Measurements from ENCODE around the gene RAB11B.
"Not testable (repeated sequence)": the region's sequence is repeated elsewhere in the genome, so short reads cannot be mapped to it uniquely, and the experiment has no call there.

Gene RAB11B

DNA sequence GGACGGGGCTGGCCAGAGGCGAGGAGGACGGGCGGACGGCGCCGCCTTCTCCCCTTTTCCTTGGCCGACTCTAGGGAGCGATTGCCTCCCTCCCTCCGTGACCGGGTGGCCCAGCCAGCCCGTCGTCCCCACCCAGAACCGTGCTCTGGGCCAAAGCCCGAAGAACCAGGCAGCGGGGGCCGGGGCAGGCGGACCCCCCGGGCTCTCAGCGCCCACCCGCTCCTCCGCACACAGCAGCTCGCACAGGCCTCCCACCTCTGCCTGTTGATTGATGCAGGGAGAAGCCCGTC, 13.6 kb downstream of the RAB11B start:
- no peaks in the 10 kb centered on the region for H3K27me3 ChIP-seq (ENCODE audit: control insufficient read depth, insufficient read depth, low read length)
- no peak overlapping the region for H3K9ac ChIP-seq (ENCODE audit: low read length)
- peak overlapping the region; percentile 21 for H3K4me3 ChIP-seq (ENCODE audit: low read length)
- H3K4me1 ChIP-seq (ENCODE audit: control insufficient read depth, insufficient read depth, low read length): no peaks in the 10 kb centered on the region
- peaks cover 19% of the 10 kb centered on the region for H3K36me3 ChIP-seq (ENCODE audit: control insufficient read depth, insufficient read depth, low read length)
- no peak overlapping the region for H3K27ac ChIP-seq (ENCODE audit: low read depth, low read length)

DNA sequence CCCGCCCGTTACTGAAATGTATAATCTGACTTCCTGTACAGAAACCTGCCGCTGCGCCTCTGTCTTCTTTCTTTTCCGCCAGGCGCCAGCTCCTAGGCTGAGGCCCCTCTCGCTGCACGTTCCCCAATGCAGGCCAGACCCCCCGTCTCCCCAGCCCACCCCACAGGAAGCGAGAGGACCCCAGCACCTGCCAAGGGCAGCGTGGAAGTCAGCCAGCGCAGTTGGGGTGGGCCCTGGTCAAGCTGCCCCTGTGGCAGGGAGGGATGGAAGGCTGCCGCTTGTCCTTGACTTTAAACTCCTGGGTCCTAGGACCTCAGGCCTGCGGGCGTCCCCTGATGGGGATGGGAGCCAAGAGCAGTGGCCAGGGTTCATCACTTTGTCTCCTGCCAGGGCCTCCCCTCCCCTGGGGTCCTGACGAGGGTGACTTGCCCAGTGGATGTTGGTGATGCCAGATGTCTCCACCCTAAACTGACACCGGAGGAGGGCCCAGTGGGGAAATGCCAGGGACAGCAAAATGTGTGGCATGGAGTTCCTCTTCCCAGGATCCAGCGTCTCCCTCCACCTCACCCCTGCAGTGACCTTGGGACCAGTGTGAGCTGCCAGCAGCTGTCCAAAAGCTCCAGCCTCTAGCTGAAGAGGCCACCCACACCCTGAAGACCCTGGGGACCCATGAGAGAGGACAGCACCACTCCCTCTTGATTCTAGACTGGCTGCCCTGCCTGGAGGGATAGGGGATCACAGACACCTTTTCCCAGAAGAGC, 14.4 kb downstream of the RAB11B start:
- Histone ChIP-seq H3K4me3 (ENCODE audit: low read length) (no peak overlapping the region), H3K36me3 (ENCODE audit: control insufficient read depth, insufficient read depth, low read length) (peaks cover 17% of the 10 kb centered on the region), H3K9ac (ENCODE audit: low read length) (no peak overlapping the region), H3K27me3 (ENCODE audit: control insufficient read depth, insufficient read depth, low read length) (no peaks in the 10 kb centered on the region), H3K4me1 (ENCODE audit: control insufficient read depth, insufficient read depth, low read length) (no peaks in the 10 kb centered on the region), H3K27ac (ENCODE audit: low read depth, low read length) (no peak overlapping the region)

DNA sequence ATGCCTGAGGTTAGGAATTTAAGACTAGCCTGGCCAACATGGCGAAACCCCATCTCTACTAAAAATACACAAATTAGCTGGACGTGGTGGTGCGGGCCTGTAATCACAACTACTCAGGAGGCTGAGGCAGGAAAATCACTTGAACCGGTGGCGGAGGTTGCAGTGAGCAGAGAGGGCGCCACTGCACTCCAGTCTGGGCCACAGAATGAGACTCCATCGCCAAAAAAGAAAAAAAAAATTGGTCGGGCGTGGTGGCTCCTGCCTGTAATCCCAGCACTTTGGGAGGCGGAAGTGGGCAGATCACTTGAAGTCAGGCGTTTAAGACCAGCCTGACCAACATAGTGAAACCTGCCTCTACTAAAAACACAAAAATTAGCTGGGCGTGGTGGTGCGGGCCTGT, 20.6 kb downstream of the RAB11B start:
- H3K4me1 ChIP-seq (ENCODE audit: control insufficient read depth, insufficient read depth, low read length): not testable (repeated sequence)

DNA sequence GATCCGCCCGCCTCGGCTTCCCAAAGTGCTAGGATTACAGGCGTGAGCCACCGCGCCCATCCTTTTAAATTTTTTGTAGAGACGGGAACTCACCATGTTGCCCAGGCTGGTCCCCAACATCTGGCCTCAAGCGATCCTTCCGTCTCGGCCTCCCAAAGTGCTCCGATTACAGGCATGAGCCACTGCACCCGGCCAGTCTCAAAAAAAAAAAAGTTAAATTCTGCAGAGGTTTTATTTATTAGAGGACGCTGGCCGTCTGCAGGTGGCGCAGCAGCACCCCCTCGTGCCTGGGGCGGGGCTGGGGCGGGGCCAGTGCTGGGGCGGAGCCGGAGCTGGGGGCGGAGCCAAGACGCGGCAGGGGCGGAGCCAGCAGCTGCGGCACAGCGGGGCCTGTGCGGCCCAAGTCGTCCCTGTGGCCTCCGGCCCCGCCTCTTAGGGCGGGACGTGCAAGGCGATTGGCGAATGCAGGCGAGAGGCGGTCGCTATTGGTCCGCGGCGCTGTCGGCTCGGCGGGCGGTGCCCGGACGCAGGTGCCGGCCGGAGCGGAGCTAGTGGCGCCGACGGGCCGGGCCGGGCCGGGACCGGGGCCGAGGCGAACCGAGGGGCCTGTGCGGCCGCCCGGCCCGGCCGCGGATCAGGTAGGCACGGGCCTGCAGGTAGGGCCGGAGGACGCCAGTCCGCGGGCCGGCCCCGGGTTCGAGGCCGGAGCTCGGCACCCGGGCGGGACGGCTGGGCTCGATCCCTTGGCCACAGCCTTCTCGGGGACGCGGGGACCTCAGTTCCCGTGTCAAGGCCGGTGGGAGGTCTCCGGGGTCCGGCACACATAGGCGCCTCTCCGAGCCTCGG, 22.8 kb downstream of the RAB11B start, which contains the start of gene MARCHF2:
Gene MARCHF2 (plus strand): TSS at position 523 of the 846 bp plus-strand sequence. CDS start 8,536 bp downstream, outside the sequence.
- peaks cover 17% of the 10 kb centered on the region for H3K4me1 ChIP-seq (ENCODE audit: control insufficient read depth, insufficient read depth, low read length)
- no peaks in the 10 kb centered on the region for H3K27me3 ChIP-seq (ENCODE audit: control insufficient read depth, insufficient read depth, low read length)
- peak within 1 kb of the TSS; percentile 87 for H3K9ac ChIP-seq (ENCODE audit: low read length)
- H3K36me3 ChIP-seq (ENCODE audit: control insufficient read depth, insufficient read depth, low read length): no peaks in the 10 kb centered on the region
- H3K4me3 ChIP-seq (ENCODE audit: low read length): peak within 1 kb of the TSS; percentile 93
- peak within 1 kb of the TSS; percentile 50 for H3K27ac ChIP-seq (ENCODE audit: low read depth, low read length)

More for the DNA sequence above, 20.6 kb downstream of the RAB11B start:
- not testable (repeated sequence) for H3K4me3 ChIP-seq (ENCODE audit: low read length); H3K27me3 ChIP-seq (ENCODE audit: control insufficient read depth, insufficient read depth, low read length); H3K36me3 ChIP-seq (ENCODE audit: control insufficient read depth, insufficient read depth, low read length); H3K27ac ChIP-seq (ENCODE audit: low read depth, low read length); H3K9ac ChIP-seq (ENCODE audit: low read length)

DNA sequence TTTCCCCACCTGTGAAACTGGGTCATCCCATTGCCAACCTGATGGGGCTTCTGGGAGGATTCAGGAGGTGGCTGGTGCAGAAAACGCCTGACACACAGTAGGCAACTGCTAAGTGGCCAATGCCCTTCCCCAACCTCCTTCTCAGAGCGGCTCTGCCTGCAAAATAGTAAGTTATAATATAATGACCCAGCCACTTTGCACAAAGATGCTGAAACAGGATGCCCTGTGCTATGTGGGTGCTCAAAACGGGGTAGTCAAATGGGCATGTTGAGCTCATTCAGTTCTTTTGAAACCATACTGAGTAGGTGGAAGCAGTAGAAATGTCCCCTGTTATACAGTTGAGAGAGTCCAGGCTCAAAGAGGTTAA, 23.5 kb downstream of the RAB11B start:
- peak overlapping the region; percentile 87 for H3K9ac ChIP-seq (ENCODE audit: low read length)
- peaks cover 19% of the 10 kb centered on the region for H3K4me1 ChIP-seq (ENCODE audit: control insufficient read depth, insufficient read depth, low read length)
- no peaks in the 10 kb centered on the region for H3K27me3 ChIP-seq (ENCODE audit: control insufficient read depth, insufficient read depth, low read length)
- peak overlapping the region; percentile 93 for H3K4me3 ChIP-seq (ENCODE audit: low read length)
- H3K36me3 ChIP-seq (ENCODE audit: control insufficient read depth, insufficient read depth, low read length): no peaks in the 10 kb centered on the region
- H3K27ac ChIP-seq (ENCODE audit: low read depth, low read length): peak overlapping the region; percentile 50

DNA sequence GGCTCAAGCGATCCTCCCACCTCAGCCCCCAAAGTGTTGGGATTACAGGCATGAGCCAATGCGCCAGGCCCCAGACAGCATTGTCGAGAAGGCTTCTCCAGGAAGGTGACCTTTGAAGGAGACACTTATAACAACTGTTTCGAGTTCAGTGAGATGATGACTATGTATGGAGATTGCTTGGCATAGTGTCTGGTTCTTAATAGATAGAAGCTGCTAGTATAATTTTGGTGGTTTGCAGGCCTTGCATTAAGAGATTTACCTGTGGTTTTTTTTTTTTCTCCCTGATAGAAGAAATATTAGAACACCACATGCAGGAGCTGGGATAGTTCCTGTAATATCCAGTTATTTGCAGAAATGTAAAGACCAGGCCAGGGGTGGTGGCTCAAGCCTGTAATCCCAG, 26.6 kb downstream of the RAB11B start:
- Histone ChIP-seq H3K4me1 (ENCODE audit: control insufficient read depth, insufficient read depth, low read length) (peaks cover 19% of the 10 kb centered on the region), H3K27ac (ENCODE audit: low read depth, low read length) (peak overlapping the region; percentile 77), H3K27me3 (ENCODE audit: control insufficient read depth, insufficient read depth, low read length) (no peaks in the 10 kb centered on the region), H3K9ac (ENCODE audit: low read length) (no peak overlapping the region), H3K4me3 (ENCODE audit: low read length) (no peak overlapping the region), H3K36me3 (ENCODE audit: control insufficient read depth, insufficient read depth, low read length) (no peaks in the 10 kb centered on the region)

DNA sequence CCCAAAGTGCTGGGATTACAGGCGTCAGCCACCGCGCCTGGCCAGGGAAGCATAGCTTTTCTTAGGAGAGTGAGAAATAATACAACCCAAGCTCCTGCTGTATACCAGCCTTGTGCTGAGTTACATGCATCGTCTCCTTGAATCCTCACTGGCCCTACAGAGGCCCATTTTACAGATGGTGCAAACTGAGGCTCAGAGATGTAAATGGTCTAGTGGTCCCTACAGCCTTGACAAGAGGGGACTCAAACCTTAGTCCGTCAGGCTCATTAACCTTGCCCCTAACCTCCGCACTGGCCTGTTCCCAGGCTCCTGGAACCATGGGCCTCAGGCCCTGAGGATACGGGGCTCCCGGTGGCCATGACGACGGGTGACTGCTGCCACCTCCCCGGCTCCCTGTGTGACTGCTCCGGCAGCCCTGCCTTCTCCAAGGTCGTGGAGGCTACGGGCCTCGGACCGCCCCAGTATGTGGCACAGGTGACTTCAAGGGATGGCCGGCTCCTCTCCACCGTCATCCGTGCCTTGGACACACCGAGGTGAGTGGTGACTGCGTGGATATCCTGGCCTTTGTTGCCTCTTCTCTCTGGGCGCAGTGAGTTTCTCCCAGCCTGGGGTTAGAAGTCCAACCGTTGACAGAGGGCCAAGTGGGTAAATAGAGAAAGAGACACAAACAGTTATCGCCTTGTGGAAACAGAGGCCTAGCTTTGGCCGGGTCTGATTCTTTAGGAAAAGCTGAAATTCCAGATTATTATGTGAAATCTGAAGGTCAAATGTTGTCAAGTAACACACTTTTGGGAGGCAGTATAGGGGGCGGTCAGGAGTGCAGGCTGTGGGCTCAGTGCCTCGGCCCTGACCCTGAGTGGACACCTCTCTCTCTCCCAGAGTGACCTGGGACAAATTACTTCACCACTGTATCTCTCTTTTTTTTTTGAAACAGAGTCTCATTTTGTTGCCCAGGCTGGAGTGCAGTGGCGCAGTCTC, 31.6 kb downstream of the RAB11B start:
- no peak overlapping the region for H3K9ac ChIP-seq (ENCODE audit: low read length)
- peaks cover 3% of the 10 kb centered on the region for H3K36me3 ChIP-seq (ENCODE audit: control insufficient read depth, insufficient read depth, low read length)
- no peak overlapping the region for H3K27ac ChIP-seq (ENCODE audit: low read depth, low read length)
- H3K4me3 ChIP-seq (ENCODE audit: low read length): no peak overlapping the region
- no peaks in the 10 kb centered on the region for H3K27me3 ChIP-seq (ENCODE audit: control insufficient read depth, insufficient read depth, low read length)
- H3K4me1 ChIP-seq (ENCODE audit: control insufficient read depth, insufficient read depth, low read length): peaks cover 15% of the 10 kb centered on the region

DNA sequence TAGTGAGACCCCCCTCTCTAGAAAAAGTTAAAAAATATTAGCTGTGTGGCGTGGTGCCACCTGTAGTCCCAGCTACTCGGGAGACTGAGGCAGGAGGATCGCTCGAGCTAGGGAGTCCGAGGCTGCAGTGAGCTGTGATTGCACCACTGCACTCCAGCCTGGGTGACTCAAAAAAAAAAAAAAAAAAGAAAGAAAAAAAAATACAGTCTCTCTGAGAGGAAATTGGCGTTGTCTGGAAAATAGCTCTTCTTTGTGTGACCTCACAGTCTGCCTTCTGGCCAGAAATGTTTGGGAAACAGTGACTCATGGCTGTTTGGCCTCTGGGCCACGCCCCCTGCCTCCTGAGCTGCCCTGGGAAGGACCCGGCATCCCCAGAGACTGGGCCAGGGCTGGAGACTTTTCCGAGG, 33.7 kb downstream of the RAB11B start:
- H3K27ac ChIP-seq (ENCODE audit: low read depth, low read length): peak overlapping the region; percentile 84
- H3K4me3 ChIP-seq (ENCODE audit: low read length): peak overlapping the region; percentile 9
- H3K9ac ChIP-seq (ENCODE audit: low read length): no peak overlapping the region
- no peaks in the 10 kb centered on the region for H3K27me3 ChIP-seq (ENCODE audit: control insufficient read depth, insufficient read depth, low read length)
- peaks cover 8% of the 10 kb centered on the region for H3K4me1 ChIP-seq (ENCODE audit: control insufficient read depth, insufficient read depth, low read length)
- peaks cover 3% of the 10 kb centered on the region for H3K36me3 ChIP-seq (ENCODE audit: control insufficient read depth, insufficient read depth, low read length)

DNA sequence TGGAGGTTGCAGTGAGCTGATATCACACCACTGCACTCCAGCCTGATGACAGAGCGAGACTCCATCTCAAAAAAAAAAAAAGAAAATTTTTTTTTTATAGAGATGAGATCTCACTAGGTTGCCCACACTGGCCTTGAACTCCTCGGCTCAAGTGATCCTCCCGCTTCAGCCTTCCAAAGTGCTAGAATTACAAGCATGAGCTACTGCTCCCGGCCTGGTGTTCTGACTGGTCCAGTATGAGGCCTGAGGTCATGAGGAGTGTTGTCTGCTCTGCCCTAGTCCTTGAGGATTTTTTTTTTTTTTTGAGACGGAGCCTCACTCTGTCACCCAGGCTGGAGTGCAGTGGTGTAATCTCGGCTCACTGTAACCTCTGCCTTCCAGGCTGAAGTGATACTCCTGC, 35.2 kb downstream of the RAB11B start:
- not testable (repeated sequence) for H3K36me3 ChIP-seq (ENCODE audit: control insufficient read depth, insufficient read depth, low read length); H3K4me3 ChIP-seq (ENCODE audit: low read length); H3K27me3 ChIP-seq (ENCODE audit: control insufficient read depth, insufficient read depth, low read length); H3K9ac ChIP-seq (ENCODE audit: low read length); H3K27ac ChIP-seq (ENCODE audit: low read depth, low read length); H3K4me1 ChIP-seq (ENCODE audit: control insufficient read depth, insufficient read depth, low read length)

DNA sequence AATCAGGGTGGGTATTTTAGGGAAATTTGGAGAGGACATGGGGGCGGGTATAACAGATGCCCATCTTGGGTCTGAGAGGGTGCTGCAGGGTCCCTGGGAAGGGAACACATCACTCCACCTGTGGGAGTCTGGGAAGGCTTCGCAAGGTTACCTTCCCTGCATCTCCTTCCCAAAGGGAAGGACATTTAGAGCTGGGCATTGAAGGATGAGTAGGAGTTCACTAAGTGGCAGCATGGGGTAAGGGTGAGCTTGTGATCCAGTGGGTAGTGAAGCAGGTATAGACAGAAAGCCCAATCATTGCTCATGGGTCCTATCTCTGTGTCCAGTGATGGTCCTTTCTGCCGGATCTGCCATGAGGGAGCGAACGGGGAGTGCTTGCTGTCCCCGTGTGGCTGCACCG, 36.1 kb downstream of the RAB11B start:
- Histone ChIP-seq H3K4me1 (ENCODE audit: control insufficient read depth, insufficient read depth, low read length) (peaks cover 8% of the 10 kb centered on the region), H3K27me3 (ENCODE audit: control insufficient read depth, insufficient read depth, low read length) (no peaks in the 10 kb centered on the region), H3K36me3 (ENCODE audit: control insufficient read depth, insufficient read depth, low read length) (peaks cover 7% of the 10 kb centered on the region), H3K9ac (ENCODE audit: low read length) (no peak overlapping the region), H3K4me3 (ENCODE audit: low read length) (no peak overlapping the region), H3K27ac (ENCODE audit: low read depth, low read length) (no peak overlapping the region)

DNA sequence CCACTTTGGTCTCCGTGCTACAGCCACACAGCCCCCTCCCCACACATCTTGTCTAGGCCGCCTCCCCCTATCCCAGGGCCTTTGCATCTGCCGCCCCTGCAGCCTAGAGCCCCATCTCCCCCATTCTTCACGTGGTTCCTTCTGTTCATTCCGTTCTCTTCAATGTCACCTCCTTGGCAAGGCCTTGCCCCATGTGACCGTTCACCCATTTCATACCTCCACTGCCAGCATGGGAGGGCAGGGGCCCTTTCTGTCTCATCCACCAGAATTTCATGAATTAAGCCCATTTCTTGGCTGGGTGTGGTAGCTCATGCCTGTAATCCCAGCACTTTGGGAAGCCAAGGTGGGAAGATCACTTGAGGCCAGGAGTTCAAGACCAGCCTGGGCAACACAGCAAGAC, 38.9 kb downstream of the RAB11B start:
- peaks cover 2% of the 10 kb centered on the region for H3K4me1 ChIP-seq (ENCODE audit: control insufficient read depth, insufficient read depth, low read length)
- H3K27ac ChIP-seq (ENCODE audit: low read depth, low read length): no peak overlapping the region
- no peak overlapping the region for H3K9ac ChIP-seq (ENCODE audit: low read length)
- H3K36me3 ChIP-seq (ENCODE audit: control insufficient read depth, insufficient read depth, low read length): peaks cover 7% of the 10 kb centered on the region
- no peaks in the 10 kb centered on the region for H3K27me3 ChIP-seq (ENCODE audit: control insufficient read depth, insufficient read depth, low read length)
- no peak overlapping the region for H3K4me3 ChIP-seq (ENCODE audit: low read length)

DNA sequence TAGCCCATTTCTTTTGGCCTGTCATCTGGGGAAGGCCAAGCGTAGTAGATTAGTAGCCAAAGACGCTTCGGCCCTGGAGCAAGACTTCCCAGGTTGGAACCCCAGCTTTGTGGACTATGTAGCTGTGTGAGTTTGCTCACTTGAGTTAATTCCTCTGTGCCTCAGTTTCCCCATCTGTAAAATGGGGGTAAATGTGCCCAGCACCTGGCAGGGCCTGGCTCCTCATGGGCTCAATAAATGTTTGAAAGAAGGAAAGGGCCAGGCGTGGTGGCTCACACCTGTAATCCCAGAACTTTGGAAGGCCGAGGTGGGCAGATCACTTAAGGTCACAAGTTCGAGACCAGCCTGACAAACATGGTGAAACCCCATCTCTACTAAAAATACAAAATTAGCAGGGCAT, 39.7 kb downstream of the RAB11B start:
- H3K36me3 ChIP-seq (ENCODE audit: control insufficient read depth, insufficient read depth, low read length): peaks cover 7% of the 10 kb centered on the region
- no peak overlapping the region for H3K9ac ChIP-seq (ENCODE audit: low read length)
- no peak overlapping the region for H3K27ac ChIP-seq (ENCODE audit: low read depth, low read length)
- H3K27me3 ChIP-seq (ENCODE audit: control insufficient read depth, insufficient read depth, low read length): no peaks in the 10 kb centered on the region
- no peak overlapping the region for H3K4me3 ChIP-seq (ENCODE audit: low read length)
- no peaks in the 10 kb centered on the region for H3K4me1 ChIP-seq (ENCODE audit: control insufficient read depth, insufficient read depth, low read length)

All from rectal smooth muscle tissue (tissue), 1 donor.